Astrocyte (in vitro differentiated cells and primary cell): ENCODE data around the gene LIN28B. TPM values are rescaled to one million over a fixed set of nuclear protein-coding genes. Genes with fewer than 3 reads are reported as not detected.
A peak's percentile ranks its signal among the peaks of the same experiment; 100 is the strongest.

Experiments used
- DNase-seq: peaks from one replicate; pipeline ENCODE4 v3.0.0-alpha.2; 2010; ENCODE audit warnings: low read depth
- FAIRE-seq: peaks from 2 replicates; lab custom pipeline; 2011; peaks lifted over from hg19 to GRCh38; lab: Jason Lieb, UNC
- H2AFZ ChIP-seq: 2 replicates; pipeline ENCODE4 v1.6.0; 2012; ENCODE audit warnings: low read depth, low read length, inconsistent platforms
- H3K27ac ChIP-seq: 2 replicates; pipeline ENCODE4 v1.5.1; 2011; ENCODE audit warnings: low read depth, low read length, inconsistent platforms
- H3K27me3 ChIP-seq: 2 replicates; pipeline ENCODE4 v1.6.0; 2011; ENCODE audit warnings: low read length, inconsistent platforms; ENCODE audit not compliant: insufficient read depth
- H3K36me3 ChIP-seq: 2 replicates; pipeline ENCODE4 v1.5.1; 2011; ENCODE audit warnings: low read length, inconsistent platforms; ENCODE audit not compliant: insufficient read depth
- H3K4me1 ChIP-seq: 2 replicates; pipeline ENCODE4 v1.5.1; 2011; ENCODE audit warnings: low read length, inconsistent platforms; ENCODE audit not compliant: insufficient read depth
- H3K4me2 ChIP-seq: 2 replicates; pipeline ENCODE4 v1.6.0; 2012; ENCODE audit warnings: low read length, inconsistent platforms
- H3K4me3 ChIP-seq: 2 replicates; pipeline ENCODE4 v1.5.1; 2011; ENCODE audit warnings: low read depth, mild to moderate bottlenecking, low read length, inconsistent platforms; ENCODE audit not compliant: insufficient read depth
- H3K79me2 ChIP-seq: 2 replicates; pipeline ENCODE4 v1.6.0; 2012; ENCODE audit warnings: mild to moderate bottlenecking, low read length, inconsistent platforms; ENCODE audit not compliant: insufficient read depth
- H3K9ac ChIP-seq: 2 replicates; pipeline ENCODE4 v1.6.0; 2012; ENCODE audit warnings: mild to moderate bottlenecking, low read length, inconsistent platforms
- H3K9me3 ChIP-seq: 2 replicates; pipeline ENCODE4 v1.5.1; 2012; ENCODE audit warnings: low read depth, mild to moderate bottlenecking, low read length, inconsistent platforms; ENCODE audit not compliant: insufficient read depth
- H4K20me1 ChIP-seq: 2 replicates; pipeline ENCODE4 v1.6.0; 2012; ENCODE audit warnings: low read length, inconsistent platforms; ENCODE audit not compliant: insufficient read depth
- H3K27ac Mint-ChIP-seq: one replicate; pipeline ENCODE4 v1.8.0; 2021; ENCODE audit warnings: mild to moderate bottlenecking, mixed read lengths; ENCODE audit not compliant: unreplicated experiment
- H3K27me3 Mint-ChIP-seq: one replicate; pipeline ENCODE4 v1.8.0; 2021; ENCODE audit warnings: low read depth, mixed read lengths; ENCODE audit not compliant: unreplicated experiment
- H3K36me3 Mint-ChIP-seq: one replicate; pipeline ENCODE4 v1.8.0; 2021; ENCODE audit warnings: low read depth, mixed read lengths; ENCODE audit not compliant: unreplicated experiment
- H3K4me1 Mint-ChIP-seq: one replicate; pipeline ENCODE4 v1.8.0; 2021; ENCODE audit warnings: low read depth, mixed read lengths; ENCODE audit not compliant: unreplicated experiment
- H3K4me3 Mint-ChIP-seq: one replicate; pipeline ENCODE4 v1.8.0; 2021; ENCODE audit warnings: mild to moderate bottlenecking, moderate library complexity, mixed read lengths; ENCODE audit not compliant: unreplicated experiment
- H3K9me3 Mint-ChIP-seq: one replicate; pipeline ENCODE4 v1.8.0; 2021; ENCODE audit warnings: mild to moderate bottlenecking, mixed read lengths; ENCODE audit not compliant: unreplicated experiment
- CTCF ChIP-seq: IDR thresholded peaks from 2 replicates; pipeline ENCODE4 v1.5.1; 2011; ENCODE audit warnings: low read depth, mild to moderate bottlenecking, inconsistent platforms, low read length, moderate library complexity; ENCODE audit not compliant: insufficient read depth
- EZH2 ChIP-seq: IDR thresholded peaks from 2 replicates; pipeline ENCODE4 v1.6.1; 2012; ENCODE audit warnings: mild to moderate bottlenecking, low read length, inconsistent platforms; ENCODE audit not compliant: insufficient read depth
- total RNA-seq: library from RNA; stranded (reverse); gene quantifications from 2 replicates; pipeline ENCODE4 v1.2.1, GENCODE V29; 2021

The LIN28B gene
- total RNA-seq, 1 donor from 2014 or later, result 29.0 TPM

GRCh38 chr6:105042648-105043047, 85.7 kb downstream of the LIN28B start:
- Mint-ChIP-seq H3K36me3 (no peaks in the 10 kb centered on the region), H3K27ac (peak overlapping the region; percentile 18), H3K4me1 (peaks cover 14% of the 10 kb centered on the region), H3K9me3 (no peaks in the 10 kb centered on the region), H3K27me3 (no peaks in the 10 kb centered on the region), H3K4me3 (no peak overlapping the region)
- DNase-seq, result no peak
- Histone ChIP-seq H3K4me1 (peaks cover 8% of the 10 kb centered on the region), H3K4me2 (no peak overlapping the region), H3K9me3 (no peaks in the 10 kb centered on the region), H3K4me3 (no peak overlapping the region), H4K20me1 (no peaks in the 10 kb centered on the region), H3K9ac (no peak overlapping the region), H2AFZ (no peak overlapping the region), H3K27ac (no peak overlapping the region), H3K36me3 (no peaks in the 10 kb centered on the region), H3K79me2 (no peaks in the 10 kb centered on the region), H3K27me3 (no peaks in the 10 kb centered on the region)
- no peak for FAIRE-seq
- TF ChIP-seq CTCF, result no peak

- Histone ChIP-seq H3K4me1 (peaks cover 8% of the 10 kb centered on the region), H3K4me2 (no peak overlapping the region), H3K36me3 (no peaks in the 10 kb centered on the region), H3K27me3 (no peaks in the 10 kb centered on the region), H3K27ac (no peak overlapping the region), H3K9me3 (no peaks in the 10 kb centered on the region), H2AFZ (no peak overlapping the region), H3K9ac (no peak overlapping the region), H3K79me2 (no peaks in the 10 kb centered on the region), H3K4me3 (no peak overlapping the region), H4K20me1 (no peaks in the 10 kb centered on the region)
- H3K27ac Mint-ChIP-seq, result no peak overlapping the region
- no peak overlapping the region for H3K4me3 Mint-ChIP-seq
- DNase-seq (no peak), FAIRE-seq (no peak)
- H3K36me3 Mint-ChIP-seq, result no peaks in the 10 kb centered on the region
- no peak for TF ChIP-seq CTCF
- no peaks in the 10 kb centered on the region for H3K27me3 Mint-ChIP-seq
- H3K9me3 Mint-ChIP-seq, result no peaks in the 10 kb centered on the region
- H3K4me1 Mint-ChIP-seq, result peaks cover 14% of the 10 kb centered on the region
These were observed 87.1 kb downstream of the LIN28B start for GRCh38 chr6:105043979-105044378.

- DNase-seq (peak; percentile 72), FAIRE-seq (no peak)
- H3K4me1 Mint-ChIP-seq, result peaks cover 14% of the 10 kb centered on the region
These were observed 88.6 kb downstream of the LIN28B start for GRCh38 chr6:105045526-105045925.

More at GRCh38 chr6:105045526-105045925, 88.6 kb downstream of the LIN28B start:
- no peak overlapping the region for H2AFZ ChIP-seq
- H3K9ac ChIP-seq, result no peak overlapping the region
- peaks cover 8% of the 10 kb centered on the region for H3K4me1 ChIP-seq
- H3K4me3 ChIP-seq, result no peak overlapping the region
- no peaks in the 10 kb centered on the region for H3K27me3 Mint-ChIP-seq
- H3K4me2 ChIP-seq, result no peak overlapping the region
- H3K79me2 ChIP-seq, result no peaks in the 10 kb centered on the region
- H3K27ac Mint-ChIP-seq, result peak overlapping the region; percentile 41
- H3K36me3 ChIP-seq, result no peaks in the 10 kb centered on the region
- no peaks in the 10 kb centered on the region for H3K9me3 ChIP-seq
- H3K36me3 Mint-ChIP-seq, result no peaks in the 10 kb centered on the region
- H3K4me3 Mint-ChIP-seq, result no peak overlapping the region
- no peaks in the 10 kb centered on the region for H4K20me1 ChIP-seq
- H3K27ac ChIP-seq, result peak overlapping the region; percentile 46
- H3K9me3 Mint-ChIP-seq, result no peaks in the 10 kb centered on the region
- no peaks in the 10 kb centered on the region for H3K27me3 ChIP-seq
- TF ChIP-seq EZH2, result no peak
- TF ChIP-seq CTCF, result no peak
